CD4-positive, alpha-beta T cell (primary cell): ENCODE measurements around the gene CMSS1. TPM values are rescaled to one million over a fixed set of nuclear protein-coding genes. Genes with fewer than 3 reads are reported as not detected.

Experiments
- ATAC-seq: fragments of 200-7000 bp; cut with Tn5 transposase; one replicate; pipeline ENCODE4 v1.10.0; 2022; ENCODE audit warnings: mild to moderate bottlenecking; ENCODE audit not compliant: poor library complexity
- CTCF ChIA-PET: fragments of 350-600 bp; sonication (Branson Sonifier 250); formaldehyde crosslinking; loops from one replicate; lab custom pipeline; 2021; ENCODE audit warnings: antibody characterized with exemption, inconsistent platforms; lab: Charles Lee
- POLR2A ChIA-PET: fragments of 350-600 bp; sonication (Branson Sonifier 250); formaldehyde crosslinking; loops from one replicate; lab custom pipeline; 2021; ENCODE audit warnings: antibody characterized with exemption, inconsistent platforms; lab: Charles Lee
- DNase-seq, 14 experiments: peaks; one replicate each; pipeline ENCODE4 v3.0.0-alpha.2; 2013 to 2020; ENCODE audit warnings: mixed read lengths in 2 of 14
- H3K27ac ChIP-seq, 2 donors: one replicate each; pipeline versions ENCODE4 v1.5.1 to v1.7.0; 2013; ENCODE audit warnings: low read length in 2 of 2, low read depth in 1 of 2, mild to moderate bottlenecking in 1 of 2
- H3K27me3 ChIP-seq, 2 experiments: 1 replicate in 1 of 2; 2 replicates in 1 of 2; pipeline versions ENCODE4 v1.6.1 to v1.7.0; 2013; ENCODE audit warnings: low read length in 2 of 2, control low read depth in 1 of 2, mild to moderate bottlenecking in 1 of 2, moderate library complexity in 1 of 2; ENCODE audit not compliant: insufficient read depth in 2 of 2, control insufficient read depth in 1 of 2
- H3K36me3 ChIP-seq: one replicate; pipeline ENCODE4 v1.6.1; 2013; ENCODE audit warnings: low read length, control low read depth; ENCODE audit not compliant: insufficient read depth
- H3K4me1 ChIP-seq: one replicate; pipeline ENCODE4 v1.6.1; 2013; ENCODE audit warnings: low read length, control low read depth; ENCODE audit not compliant: insufficient read depth
- H3K4me3 ChIP-seq: one replicate; pipeline ENCODE4 v1.5.1; 2013; ENCODE audit warnings: mild to moderate bottlenecking, low read length, moderate library complexity
- H3K9me3 ChIP-seq, 2 experiments: 1 replicate in 1 of 2; 2 replicates in 1 of 2; pipeline versions ENCODE4 v1.6.1 to v1.7.0; 2013; ENCODE audit warnings: low read length in 2 of 2, mild to moderate bottlenecking in 2 of 2, control low read depth in 1 of 2, moderate library complexity in 1 of 2; ENCODE audit not compliant: control insufficient read depth in 1 of 2, insufficient read depth in 1 of 2
- H3K27ac Mint-ChIP-seq: one replicate; pipeline ENCODE4 v1.8.0; 2020; ENCODE audit warnings: mixed read lengths
- H3K27me3 Mint-ChIP-seq: one replicate; pipeline ENCODE4 v1.8.0; 2021; ENCODE audit warnings: mixed read lengths
- H3K36me3 Mint-ChIP-seq: one replicate; pipeline ENCODE4 v1.8.0; 2021; ENCODE audit warnings: low read depth, mixed read lengths
- H3K4me1 Mint-ChIP-seq: one replicate; pipeline ENCODE4 v1.8.0; 2021; ENCODE audit warnings: low read depth, mixed read lengths
- H3K4me3 Mint-ChIP-seq: one replicate; pipeline ENCODE4 v1.8.0; 2020; ENCODE audit warnings: mild to moderate bottlenecking, mixed read lengths
- H3K9me3 Mint-ChIP-seq: one replicate; pipeline ENCODE4 v1.8.0; 2020; ENCODE audit warnings: mixed read lengths
- intact Hi-C, 2 experiments: fragments of 100-400 bp; cut with DNase I in 1 of 2; cut with micrococcal nuclease in 1 of 2; formaldehyde crosslinking; loops; one replicate each; pipeline versions ENCODE4 v1.15.1 to v1.9.0; 2023 to 2025; cut with DNase I, micrococcal nuclease
- total RNA-seq, 174 experiments: library from RNA in 2 of 174; stranded (reverse) in 2 of 174; gene quantifications; one replicate each; pipeline ENCODE4 v1.2.3 and lab custom pipeline; 2021 to 2026
- TF ChIP-seq, protein P1 (sequence below): fragments of 200-600 bp; IDR thresholded peaks from one replicate; pipeline ENCODE4 v1.8.0; 2022; ENCODE audit warnings: antibody characterized with exemption, mild to moderate bottlenecking

The CMSS1 gene
- total RNA-seq, 2 experiments from 2014 or later: 12.2 TPM

DNA sequence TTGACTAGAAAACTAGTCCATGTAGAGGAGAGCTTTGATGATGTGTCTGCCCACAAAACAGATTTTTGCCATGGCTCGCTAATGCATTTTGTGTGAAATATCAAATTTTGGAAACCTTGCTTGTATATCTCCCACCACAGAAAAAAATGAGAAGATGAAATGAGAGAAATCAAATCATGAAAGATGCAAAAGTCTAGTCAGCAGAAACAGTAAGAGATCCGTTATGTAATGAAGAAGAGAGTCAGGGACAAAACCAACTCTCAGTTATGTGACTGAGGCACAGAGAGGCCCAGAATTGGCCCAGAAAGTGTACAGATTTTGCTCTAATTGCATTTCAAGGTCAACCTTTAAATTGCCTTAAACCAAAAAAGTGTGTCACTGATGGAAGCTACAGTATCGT, 189.7 kb downstream of the CMSS1 start:
- Histone ChIP-seq H3K4me3 (no peak overlapping the region), H3K4me1 (no peaks in the 10 kb centered on the region), H3K9me3 (no peaks in the 10 kb centered on the region), H3K36me3 (no peaks in the 10 kb centered on the region), H3K27me3 (no peaks in the 10 kb centered on the region), H3K27ac (no peak overlapping the region)
- ATAC-seq (no peak), DNase-seq (no peak)
- intact Hi-C loops: no loop called here
- CTCF ChIA-PET: no interaction called here
- H3K9me3 Mint-ChIP-seq: no peaks in the 10 kb centered on the region
- POLR2A ChIA-PET: no interaction called here
- TF ChIP-seq, protein P1, sequence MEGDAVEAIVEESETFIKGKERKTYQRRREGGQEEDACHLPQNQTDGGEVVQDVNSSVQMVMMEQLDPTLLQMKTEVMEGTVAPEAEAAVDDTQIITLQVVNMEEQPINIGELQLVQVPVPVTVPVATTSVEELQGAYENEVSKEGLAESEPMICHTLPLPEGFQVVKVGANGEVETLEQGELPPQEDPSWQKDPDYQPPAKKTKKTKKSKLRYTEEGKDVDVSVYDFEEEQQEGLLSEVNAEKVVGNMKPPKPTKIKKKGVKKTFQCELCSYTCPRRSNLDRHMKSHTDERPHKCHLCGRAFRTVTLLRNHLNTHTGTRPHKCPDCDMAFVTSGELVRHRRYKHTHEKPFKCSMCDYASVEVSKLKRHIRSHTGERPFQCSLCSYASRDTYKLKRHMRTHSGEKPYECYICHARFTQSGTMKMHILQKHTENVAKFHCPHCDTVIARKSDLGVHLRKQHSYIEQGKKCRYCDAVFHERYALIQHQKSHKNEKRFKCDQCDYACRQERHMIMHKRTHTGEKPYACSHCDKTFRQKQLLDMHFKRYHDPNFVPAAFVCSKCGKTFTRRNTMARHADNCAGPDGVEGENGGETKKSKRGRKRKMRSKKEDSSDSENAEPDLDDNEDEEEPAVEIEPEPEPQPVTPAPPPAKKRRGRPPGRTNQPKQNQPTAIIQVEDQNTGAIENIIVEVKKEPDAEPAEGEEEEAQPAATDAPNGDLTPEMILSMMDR: no peak
- H3K27ac Mint-ChIP-seq: no peak overlapping the region
- H3K4me3 Mint-ChIP-seq: no peak overlapping the region
- H3K27me3 Mint-ChIP-seq: no peaks in the 10 kb centered on the region
- H3K36me3 Mint-ChIP-seq: peaks cover 20% of the 10 kb centered on the region
- no peaks in the 10 kb centered on the region for H3K4me1 Mint-ChIP-seq

DNA sequence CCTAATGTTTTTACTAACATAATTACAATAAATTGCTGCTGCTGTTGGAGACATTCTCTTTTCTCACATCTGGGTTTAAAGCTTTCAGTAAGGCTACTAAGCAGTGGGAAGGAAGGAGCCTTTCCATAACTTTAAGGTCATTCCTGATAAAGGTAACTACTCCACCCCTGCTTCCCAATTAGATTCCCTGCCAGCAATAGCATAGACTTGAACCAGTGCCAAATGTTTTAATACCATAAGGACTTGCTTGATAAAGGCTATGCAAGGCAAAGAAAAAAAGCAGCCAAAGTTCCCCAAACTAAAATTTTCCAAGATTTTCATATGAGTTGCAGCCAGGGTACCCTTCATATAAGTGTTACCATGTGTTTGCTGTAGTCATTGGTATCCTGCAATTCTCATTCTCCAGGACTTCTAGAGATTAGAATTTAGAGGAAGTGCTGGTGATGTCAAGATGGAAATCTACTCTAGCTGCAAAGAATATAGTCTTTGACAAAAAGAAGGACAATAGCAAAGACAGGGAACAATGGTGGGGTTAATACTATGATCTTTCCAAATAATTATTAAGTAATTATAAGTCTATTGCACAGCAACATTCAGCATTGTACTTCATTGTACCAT, 190.5 kb downstream of the CMSS1 start:
- Histone ChIP-seq H3K4me3 (no peak overlapping the region), H3K9me3 (no peaks in the 10 kb centered on the region), H3K4me1 (no peaks in the 10 kb centered on the region), H3K27me3 (no peaks in the 10 kb centered on the region), H3K36me3 (no peaks in the 10 kb centered on the region), H3K27ac (no peak overlapping the region)
- no peaks in the 10 kb centered on the region for H3K9me3 Mint-ChIP-seq
- intact Hi-C loops: no loop called here
- POLR2A ChIA-PET: no interaction called here
- ATAC-seq (no peak), DNase-seq (no peak)
- H3K4me1 Mint-ChIP-seq: no peaks in the 10 kb centered on the region
- H3K27me3 Mint-ChIP-seq: no peaks in the 10 kb centered on the region
- no peak overlapping the region for H3K4me3 Mint-ChIP-seq
- CTCF ChIA-PET: no interaction called here
- TF ChIP-seq, protein P1: no peak
- H3K27ac Mint-ChIP-seq: no peak overlapping the region
- H3K36me3 Mint-ChIP-seq: peaks cover 20% of the 10 kb centered on the region

GRCh38 chr3:100009276-100010086, 191.8 kb downstream of the CMSS1 start:
- no peak overlapping the region for H3K27ac ChIP-seq
- ChIA-PET CTCF (no interaction called here), POLR2A (no interaction called here)
- no peaks in the 10 kb centered on the region for H3K27me3 ChIP-seq
- no peaks in the 10 kb centered on the region for H3K36me3 ChIP-seq
- DNase-seq: no peak
- Mint-ChIP-seq H3K36me3 (peaks cover 25% of the 10 kb centered on the region), H3K9me3 (no peaks in the 10 kb centered on the region), H3K4me3 (no peak overlapping the region), H3K27ac (no peak overlapping the region), H3K4me1 (no peaks in the 10 kb centered on the region), H3K27me3 (no peaks in the 10 kb centered on the region)
- TF ChIP-seq, protein P1: no peak
- no peak for ATAC-seq
- no peak overlapping the region for H3K4me3 ChIP-seq
- no peaks in the 10 kb centered on the region for H3K9me3 ChIP-seq
- H3K4me1 ChIP-seq: no peaks in the 10 kb centered on the region
- intact Hi-C loops: no loop called here
